ENCODE measurements around the gene RYR1. TPM values are rescaled to one million over a fixed set of nuclear protein-coding genes. Genes with fewer than 3 reads are reported as not detected.

Gene RYR1
- total and polyA plus RNA-seq, 10 of the 15 experiments (the other 5 are each of a cell fraction or from before 2014, with no cell fraction given): under 0.01 to 0.32 (median 0.07) TPM; not detected in 1

DNA sequence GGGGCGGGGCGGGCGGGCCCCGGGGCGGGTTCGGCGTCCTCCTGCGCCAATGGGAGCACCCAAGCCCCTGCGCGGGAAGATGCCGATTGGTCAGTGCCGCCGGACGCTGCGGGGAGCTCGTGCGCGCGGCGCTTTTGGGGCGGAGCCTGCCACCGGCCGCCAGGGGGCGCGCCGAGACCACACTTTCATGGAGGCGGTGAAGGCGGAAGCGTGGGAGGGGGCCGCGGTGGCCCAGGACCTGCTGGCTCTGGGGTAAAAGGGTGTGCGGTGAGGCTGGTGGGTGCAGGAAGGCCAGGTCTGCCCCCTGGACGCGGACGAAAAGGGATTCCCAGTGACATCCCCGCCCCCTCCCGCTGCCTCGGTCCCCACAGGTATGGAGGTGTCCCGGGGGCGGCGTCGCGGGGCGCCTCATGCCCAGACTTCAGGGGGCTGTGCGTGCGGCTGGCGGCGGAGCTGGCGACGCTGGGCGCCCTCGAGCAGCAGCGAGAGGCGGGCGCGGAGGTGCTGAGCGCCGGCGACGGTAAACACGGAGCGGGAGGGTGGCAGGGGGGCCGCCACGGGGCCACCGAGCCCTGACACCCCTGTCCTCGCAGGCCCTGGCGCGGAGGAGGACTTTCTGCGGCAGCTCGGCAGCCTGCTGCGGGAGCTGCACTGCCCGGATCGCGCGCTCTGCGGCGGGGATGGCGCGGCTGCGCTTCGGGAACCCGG, 30.4 kb upstream of the RYR1 start, which contains the start of gene FAM98C (continued):
- TF ChIP-seq KDM1A (IDR thresholded peaks at IDR 0.05; ENCODE audit: borderline replicate concordance) (no peak), ETV6 (conservative IDR thresholded peaks at IDR 0.05 in 1 of 2, IDR thresholded peaks at IDR 0.05 in 1 of 2; ENCODE audit: borderline replicate concordance in 1 of 2, low read depth in 1 of 2) (no peak), TCF12 (IDR thresholded peaks at IDR 0.05; ENCODE audit: low read depth, low read length) (no peak), MEF2A (IDR thresholded peaks at IDR 0.05; ENCODE audit: insufficient read depth, low read depth, low read length) (no peak), POU2F2 (IDR thresholded peaks at IDR 0.05; ENCODE audit: borderline replicate concordance, low read depth, low read length) (no peak), EP300 (IDR thresholded peaks at IDR 0.05; ENCODE audit: borderline replicate concordance in 1 of 2, control insufficient read depth in 1 of 2, low read depth in 2 of 2, low read length in 2 of 2) (no peak)

DNA sequence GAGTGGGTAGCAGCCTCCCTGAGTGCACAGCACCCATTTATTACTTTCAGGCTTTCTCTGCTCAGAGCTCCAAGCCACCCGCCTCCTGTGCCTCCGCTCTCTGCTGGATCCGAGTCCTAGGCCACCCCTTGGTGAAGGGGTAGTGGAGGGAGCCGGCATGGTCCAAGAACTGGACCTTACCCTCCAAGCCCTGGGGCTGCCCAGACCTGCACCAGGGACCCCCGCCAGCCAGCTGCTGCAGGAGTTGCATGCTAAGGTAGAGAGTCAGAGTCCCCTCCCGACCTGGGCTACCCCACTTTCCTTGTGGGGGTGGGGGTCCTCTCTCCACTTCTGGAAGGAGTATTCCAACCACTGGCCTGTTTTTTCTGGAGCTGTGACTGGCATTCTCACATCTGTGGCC, 28.6 kb upstream of the RYR1 start:
- H3K9ac ChIP-seq (ENCODE audit: control insufficient read depth, insufficient read depth, low read length): no peak overlapping the region
- H3K36me3 ChIP-seq (ENCODE audit: control insufficient read depth in 2 of 2, insufficient read depth in 2 of 2, low read length in 1 of 2): no peaks in the 10 kb centered on the region
- no peak for TF ChIP-seq NFIC (IDR thresholded peaks at IDR 0.05; ENCODE audit: low read depth, low read length)
- TF ChIP-seq ZNF274 (IDR thresholded peaks at IDR 0.05; ENCODE audit: insufficient read depth, insufficient read length): no peak
- TF ChIP-seq MTA2 (IDR thresholded peaks at IDR 0.05; ENCODE audit: low read depth): no peak
- no peak for TF ChIP-seq IRF4 (IDR thresholded peaks at IDR 0.05; ENCODE audit: low read depth, low read length)
- TF ChIP-seq RAD51 (IDR thresholded peaks at IDR 0.05): no peak
- no peak for TF ChIP-seq SMAD5 (IDR thresholded peaks at IDR 0.05; ENCODE audit: low read depth)
- TF ChIP-seq NR2C2 (IDR thresholded peaks at IDR 0.05; ENCODE audit: borderline replicate concordance, control insufficient read depth, insufficient read length, low read depth): no peak
- TF ChIP-seq, protein P1, sequence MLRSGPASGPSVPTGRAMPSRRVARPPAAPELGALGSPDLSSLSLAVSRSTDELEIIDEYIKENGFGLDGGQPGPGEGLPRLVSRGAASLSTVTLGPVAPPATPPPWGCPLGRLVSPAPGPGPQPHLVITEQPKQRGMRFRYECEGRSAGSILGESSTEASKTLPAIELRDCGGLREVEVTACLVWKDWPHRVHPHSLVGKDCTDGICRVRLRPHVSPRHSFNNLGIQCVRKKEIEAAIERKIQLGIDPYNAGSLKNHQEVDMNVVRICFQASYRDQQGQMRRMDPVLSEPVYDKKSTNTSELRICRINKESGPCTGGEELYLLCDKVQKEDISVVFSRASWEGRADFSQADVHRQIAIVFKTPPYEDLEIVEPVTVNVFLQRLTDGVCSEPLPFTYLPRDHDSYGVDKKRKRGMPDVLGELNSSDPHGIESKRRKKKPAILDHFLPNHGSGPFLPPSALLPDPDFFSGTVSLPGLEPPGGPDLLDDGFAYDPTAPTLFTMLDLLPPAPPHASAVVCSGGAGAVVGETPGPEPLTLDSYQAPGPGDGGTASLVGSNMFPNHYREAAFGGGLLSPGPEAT (IDR thresholded peaks at IDR 0.05; ENCODE audit: low read depth): no peak
- no peak for TF ChIP-seq TBL1XR1 (IDR thresholded peaks at IDR 0.05; ENCODE audit: low read depth, low read length)
- no peak for TF ChIP-seq HDGF (IDR thresholded peaks at IDR 0.05)
- TF ChIP-seq ZNF217 (IDR thresholded peaks at IDR 0.05): no peak
- no peak for TF ChIP-seq ZNF384 (IDR thresholded peaks at IDR 0.05; ENCODE audit: borderline replicate concordance, low read depth, low read length)
- TF ChIP-seq HCFC1 (IDR thresholded peaks at IDR 0.05; ENCODE audit: low read length): no peak
- TF ChIP-seq CREB1 (IDR thresholded peaks at IDR 0.05; ENCODE audit: low read depth): no peak
- ChIA-PET CTCF (interaction anchor here (0.8 to 3.2 kb wide), 7 partner anchors 21 to 526 kb away, joined by 3 to 25 read pairs (median 4); partner anchors contain the start of genes MRPS12, PSMD8 and SARS2), RAD21 (ENCODE audit: unreplicated experiment) (interaction anchor here (1.3 to 3.1 kb wide), 4 partner anchors 21 to 230 kb away, joined by 3 to 24 read pairs (median 10); partner anchors contain the start of gene RASGRP4), SMC1A (ENCODE audit: uncharacterized antibody, unreplicated experiment) (interaction anchor here (1.3 to 3.8 kb wide), 2 partner anchors 12 to 22 kb away, joined by 3 to 17 read pairs; partner anchors contain the start of gene RASGRP4), POLR2A (interaction anchor here (0.5 kb wide), 1 partner anchor 241 kb away, joined by 3 read pairs; no protein-coding TSS in a partner anchor)
- H2AFZ ChIP-seq (ENCODE audit: control insufficient read depth, low read depth, low read length): no peak overlapping the region
- DNase-seq (ENCODE audit: low read depth, low spot score) (no peak), FAIRE-seq (no peak), ATAC-seq (no peak)
- no peaks in the 10 kb centered on the region for H3K9me3 ChIP-seq (replicated peaks; ENCODE audit: control insufficient read depth, insufficient read depth, low read length)
- no peak overlapping the region for H3K4me2 ChIP-seq (ENCODE audit: control insufficient read depth, insufficient read depth)
- no peaks in the 10 kb centered on the region for H3K4me1 ChIP-seq (ENCODE audit: control insufficient read depth, insufficient read depth, low read length)
- H3K27me3 ChIP-seq (replicated peaks in 1 of 2; ENCODE audit: control insufficient read depth in 2 of 2, insufficient read depth in 2 of 2, low read length in 1 of 2): no peaks in the 10 kb centered on the region
- no TSS peak for BruUV-seq (replicated peaks)
- no peak overlapping the region for H3K27ac ChIP-seq (ENCODE audit: control insufficient read depth, insufficient read depth)
- 95% methylated on average over 6 of the region's 6 CpGs for WGBS (ENCODE audit: insufficient coverage, insufficient replicate concordance, low lambda C conversion rate, missing lambda C conversion rate)
- H3K79me2 ChIP-seq (ENCODE audit: control insufficient read depth, insufficient read depth, low read length): no peaks in the 10 kb centered on the region
- H3K4me3 ChIP-seq: no peak overlapping the region
- intact Hi-C loops (cut with micrococcal nuclease; ENCODE audit: unreplicated experiment) (loop anchor here (5.0 kb wide), 3 partner anchors 102 to 527 kb away; partner anchors contain the start of genes MRPS12 and SARS2), in situ Hi-C loops (cut with MboI) (loop anchor here (25.0 kb wide), 1 partner anchor 232 kb away; the partner anchor contains the start of gene ACTN4)
- no peaks in the 10 kb centered on the region for H4K20me1 ChIP-seq (ENCODE audit: control insufficient read depth, insufficient read depth)
